HEK293T (cell line): ENCODE results near the gene PGBD5.

ENCODE experiments used
- FOXK2 ChIP-seq: fragments of 450-650 bp; IDR thresholded peaks from 2 replicates; pipeline ENCODE4 v1.6.1; 2016; ENCODE audit warnings: mild to moderate bottlenecking
- FOXM1 ChIP-seq: fragments of 450-650 bp; IDR thresholded peaks from 2 replicates; pipeline ENCODE4 v1.6.1; 2017; ENCODE audit warnings: mild to moderate bottlenecking, borderline replicate concordance
- HDGF ChIP-seq: fragments of 450-650 bp; IDR thresholded peaks from 2 replicates; pipeline ENCODE4 v1.6.1; 2017; ENCODE audit warnings: antibody characterized with exemption, borderline replicate concordance
- L3MBTL2 ChIP-seq: fragments of 450-650 bp; conservative IDR thresholded peaks from 2 replicates; pipeline ENCODE4 v1.6.1; 2016; ENCODE audit warnings: mild to moderate bottlenecking
- SP1 ChIP-seq: fragments of 450-650 bp; IDR thresholded peaks from 2 replicates; pipeline ENCODE4 v1.6.1; 2017
- SUZ12 ChIP-seq: fragments of 450-650 bp; IDR thresholded peaks from 2 replicates; pipeline ENCODE4 v1.6.1; 2016; ENCODE audit warnings: mild to moderate bottlenecking
- ZNF384 ChIP-seq: fragments of 450-650 bp; IDR thresholded peaks from 2 replicates; pipeline ENCODE4 v1.6.1; 2016

- TF ChIP-seq FOXK2 (no peak), HDGF (no peak), ZNF384 (no peak), L3MBTL2 (no peak), FOXM1 (no peak), SP1 (no peak), SUZ12 (no peak)
These were observed 37.2 kb upstream of the PGBD5 start for GRCh38 chr1:230463326-230463725.
